SK-N-SH (cell line): ENCODE data around the gene TNNC1. TPM values are rescaled to one million over a fixed set of nuclear protein-coding genes. Genes with fewer than 3 reads are reported as not detected.

ENCODE experiments used
- CTCF ChIA-PET: fragments of 300-600, 350-600 bp; formaldehyde crosslinking; extraction: SDS; loops from one replicate; lab custom pipeline; 2021; lab: Yijun Ruan, JAX
- POLR2A ChIA-PET: fragments of 350-600 bp; sonication (Branson Sonifier 250); formaldehyde crosslinking; extraction: SDS; loops from one replicate; lab custom pipeline; 2020; ENCODE audit warnings: antibody characterized with exemption, inconsistent platforms; lab: Yijun Ruan, JAX
- DNase-seq: peaks from one replicate; pipeline ENCODE4 v3.0.0; 2012
- H2AFZ ChIP-seq: fragments of 200-600 bp; sonication (generic); 2 replicates; pipeline ENCODE4 v1.8.1; 2016; ENCODE audit warnings: antibody characterized with exemption, mild to moderate bottlenecking, low read depth
- H3F3A ChIP-seq: fragments of 200-600 bp; sonication (generic); replicated peaks from 2 replicates; pipeline ENCODE3; 2016; ENCODE audit warnings: antibody characterized with exemption, mild to moderate bottlenecking; ENCODE audit not compliant: insufficient read depth
- H3K27ac ChIP-seq, 2 experiments: fragments of 200-500 bp in 1 of 2; fragments of 200-600 bp in 1 of 2; sonication (Bioruptor generic) in 1 of 2; sonication (generic), shearing (Covaris generic) in 1 of 2; 2 replicates each; pipeline versions ENCODE4 v1.5.1 to v1.6.1; 2014 to 2016; ENCODE audit warnings: low read depth in 2 of 2, inconsistent platforms in 1 of 2, low read length in 1 of 2, mild to moderate bottlenecking in 1 of 2, mixed read lengths in 1 of 2
- H3K27me3 ChIP-seq: fragments of 200-600 bp; sonication (generic), shearing (Covaris generic); 2 replicates; pipeline ENCODE4 v1.6.1; 2016; ENCODE audit warnings: mixed run types; ENCODE audit not compliant: insufficient read depth
- H3K36me3 ChIP-seq, 2 experiments: fragments of 200-500 bp in 1 of 2; fragments of 200-600 bp in 1 of 2; sonication (Bioruptor generic) in 1 of 2; sonication (generic) in 1 of 2; replicated peaks in 1 of 2; 2 replicates each; pipeline versions ENCODE3 to v1.5.1; 2014 to 2016; ENCODE audit warnings: low read length in 1 of 2, mild to moderate bottlenecking in 1 of 2; ENCODE audit not compliant: insufficient read depth in 2 of 2, control insufficient read depth in 1 of 2
- H3K4me1 ChIP-seq, 2 experiments: fragments of 200-500 bp in 1 of 2; fragments of 200-600 bp in 1 of 2; sonication (Bioruptor generic) in 1 of 2; sonication (generic), shearing (Covaris generic) in 1 of 2; 2 replicates each; pipeline versions ENCODE4 v1.5.1 to v1.6.1; 2014 to 2016; ENCODE audit warnings: low read depth in 1 of 2, low read length in 1 of 2, mixed run types in 1 of 2; ENCODE audit not compliant: insufficient read depth in 2 of 2, control insufficient read depth in 1 of 2
- H3K4me2 ChIP-seq: fragments of 200-600 bp; sonication (generic), shearing (Covaris generic); 2 replicates; pipeline ENCODE4 v1.6.1; 2017; ENCODE audit warnings: mixed run types
- H3K4me3 ChIP-seq, 2 experiments: fragments of 200-500 bp in 1 of 2; fragments of 200-600 bp in 1 of 2; sonication (Bioruptor generic) in 1 of 2; sonication (generic), shearing (Covaris generic) in 1 of 2; 2 replicates each; pipeline versions ENCODE4 v1.5.1 to v1.8.1; 2014 to 2016; ENCODE audit warnings: low read depth in 2 of 2, inconsistent platforms in 1 of 2, low read length in 1 of 2, mild to moderate bottlenecking in 1 of 2, mixed read lengths in 1 of 2, moderate library complexity in 1 of 2
- H3K79me2 ChIP-seq: fragments of 200-600 bp; sonication (generic); 2 replicates; pipeline ENCODE4 v1.8.1; 2017; ENCODE audit warnings: mild to moderate bottlenecking; ENCODE audit not compliant: insufficient read depth
- H3K9ac ChIP-seq: fragments of 200-600 bp; sonication (generic); 2 replicates; pipeline ENCODE4 v1.6.1; 2017; ENCODE audit warnings: mixed run types
- H3K9me2 ChIP-seq: fragments of 200-600 bp; sonication (generic); 2 replicates; pipeline ENCODE4 v1.6.1; 2017; ENCODE audit warnings: mixed run types
- H3K9me3 ChIP-seq: fragments of 200-600 bp; sonication (generic); 2 replicates; pipeline ENCODE4 v1.6.1; 2017; ENCODE audit warnings: mixed run types, mild to moderate bottlenecking, moderate library complexity
- H4K20me1 ChIP-seq: fragments of 200-600 bp; sonication (generic); 2 replicates; pipeline ENCODE4 v1.6.1; 2017; ENCODE audit warnings: mild to moderate bottlenecking, mixed run types; ENCODE audit not compliant: insufficient read depth
- ELF1 ChIP-seq: IDR thresholded peaks from 2 replicates; pipeline ENCODE4 v1.4.0; 2012
- EP300 ChIP-seq, 2 experiments: IDR thresholded peaks; 2 replicates each; pipeline versions ENCODE4 v1.4.0 to v1.6.1; 2012; ENCODE audit warnings: borderline replicate concordance in 1 of 2, low read depth in 1 of 2, low read length in 1 of 2
- EZH2phosphoT487 ChIP-seq: fragments of 200-600 bp; sonication (generic); IDR thresholded peaks from 2 replicates; pipeline ENCODE4 v1.6.1; 2017; ENCODE audit warnings: low read depth, mixed run types, mild to moderate bottlenecking, antibody characterized with exemption, moderate library complexity, borderline replicate concordance
- FOXJ3 ChIP-seq: sonication (generic); formaldehyde crosslinking; IDR thresholded peaks from 2 replicates; pipeline ENCODE4 v1.5.1; 2020; ENCODE audit warnings: mild to moderate bottlenecking, missing genetic modification reagents
- GATA2 ChIP-seq: sonication (generic); formaldehyde crosslinking; IDR thresholded peaks from 2 replicates; pipeline ENCODE4 v1.5.0; 2020; ENCODE audit warnings: mild to moderate bottlenecking, missing genetic modification reagents
- NFIC ChIP-seq: IDR thresholded peaks from 2 replicates; pipeline ENCODE4 v1.4.0; 2012; ENCODE audit warnings: borderline replicate concordance
- NRF1 ChIP-seq: IDR thresholded peaks from 2 replicates; pipeline ENCODE4 v1.6.1; 2012; ENCODE audit warnings: low read depth, mild to moderate bottlenecking, low read length
- POLR2AphosphoS5 ChIP-seq: IDR thresholded peaks from 2 replicates; pipeline ENCODE4 v1.6.1; 2012; ENCODE audit warnings: low read depth, low read length
- RAD21 ChIP-seq: IDR thresholded peaks from 2 replicates; pipeline ENCODE4 v1.6.1; 2012; ENCODE audit warnings: mild to moderate bottlenecking, low read length
- RCOR1 ChIP-seq: fragments of 150-350 bp; IDR thresholded peaks from 2 replicates; pipeline ENCODE4 v1.6.1; 2017; ENCODE audit warnings: antibody characterized with exemption, low read length
- RFX5 ChIP-seq: IDR thresholded peaks from 2 replicates; pipeline ENCODE4 v1.6.1; 2012; ENCODE audit warnings: mild to moderate bottlenecking, improper control_type of control experiment, low read length
- RXRA ChIP-seq: IDR thresholded peaks from 2 replicates; pipeline ENCODE4 v1.4.0; 2012; ENCODE audit warnings: low read depth, mild to moderate bottlenecking, borderline replicate concordance
- SMC3 ChIP-seq: IDR thresholded peaks from 2 replicates; pipeline ENCODE4 v1.6.1; 2012; ENCODE audit warnings: low read depth, low read length, improper control_type of control experiment
- TCF12 ChIP-seq: IDR thresholded peaks from 2 replicates; pipeline ENCODE4 v1.4.0; 2012
- TEAD4 ChIP-seq: IDR thresholded peaks from 2 replicates; pipeline ENCODE4 v1.4.0; 2012; ENCODE audit warnings: mild to moderate bottlenecking, borderline replicate concordance; ENCODE audit not compliant: insufficient read depth
- YY1 ChIP-seq: IDR thresholded peaks from 2 replicates; pipeline ENCODE4 v1.4.0; 2012; ENCODE audit warnings: low read depth, mild to moderate bottlenecking
- WGBS: methylation state at CpG from one replicate; pipeline ENCODE4 v1.1.6; 2017; ENCODE audit warnings: low lambda C conversion rate; 5-methylcytosine and 5-hydroxymethylcytosine counted together
- polyA plus RNA-seq, 3 experiments: library from polyadenylated mRNA; depleted of rRNA; stranded (reverse); fragments of >200 nt; gene quantifications; 2 replicates each; pipeline ENCODE4 v1.2.3, GENCODE V29; 2012
- TF ChIP-seq, protein P1 (sequence below): IDR thresholded peaks from 2 replicates; pipeline ENCODE4 v1.4.0; 2012; ENCODE audit warnings: low read depth, borderline replicate concordance
- TF ChIP-seq, protein P2 (sequence below): IDR thresholded peaks from 2 replicates; pipeline ENCODE4; 2012

The TNNC1 gene
- polyA plus RNA-seq, 1 of the 3 experiments (the other 2 are of a cell fraction): 2.6 TPM

DNA sequence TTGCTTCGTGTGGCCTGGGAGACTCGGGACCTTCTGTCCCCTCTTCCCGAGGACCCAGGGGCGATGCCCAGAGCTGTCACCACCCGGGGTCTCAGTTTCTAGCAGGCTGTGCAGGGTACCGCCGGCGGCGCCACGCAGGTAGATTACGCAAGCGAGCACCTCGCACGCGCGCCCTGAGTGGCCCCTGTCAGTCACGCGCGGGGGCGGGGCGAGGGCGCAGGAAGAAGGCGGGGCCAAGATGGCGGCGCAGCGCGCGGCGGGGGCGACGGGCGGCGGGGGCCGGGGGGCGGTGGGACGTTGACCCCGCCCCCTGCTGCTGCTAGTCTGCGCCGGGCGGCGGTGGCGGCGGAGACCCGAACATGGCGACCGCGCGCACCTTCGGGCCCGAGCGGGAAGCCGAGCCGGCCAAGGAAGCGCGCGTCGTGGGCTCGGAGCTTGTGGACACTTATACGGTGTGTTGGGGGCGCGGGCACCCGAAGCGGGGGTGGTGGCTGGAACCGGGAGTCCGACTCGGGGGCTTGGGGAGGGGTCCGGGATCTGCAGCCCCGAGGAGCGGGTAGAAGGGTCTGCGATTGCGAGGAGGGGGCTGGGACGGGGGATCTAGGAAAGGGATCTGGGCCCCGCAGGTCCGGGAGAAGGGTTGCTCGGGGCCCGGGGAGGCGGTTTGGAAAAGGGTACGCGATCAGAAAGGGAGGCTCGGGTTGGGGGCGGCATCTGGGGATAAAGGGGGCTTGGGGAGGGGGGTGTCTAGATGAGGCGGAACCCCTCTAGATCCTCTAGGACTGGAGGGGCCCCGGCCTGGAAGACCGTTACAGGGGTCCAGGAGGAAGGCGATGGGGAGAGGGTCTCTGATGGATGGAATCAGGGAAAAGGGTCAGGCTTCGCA is 1.7 kb upstream of the TNNC1 start, which contains the start of gene NISCH (continued):
- TF ChIP-seq GATA2 (CRISPR knock-in tag): no peak
- TF ChIP-seq RFX5: no peak
- TF ChIP-seq, all 33 proteins: peak for 9

DNA sequence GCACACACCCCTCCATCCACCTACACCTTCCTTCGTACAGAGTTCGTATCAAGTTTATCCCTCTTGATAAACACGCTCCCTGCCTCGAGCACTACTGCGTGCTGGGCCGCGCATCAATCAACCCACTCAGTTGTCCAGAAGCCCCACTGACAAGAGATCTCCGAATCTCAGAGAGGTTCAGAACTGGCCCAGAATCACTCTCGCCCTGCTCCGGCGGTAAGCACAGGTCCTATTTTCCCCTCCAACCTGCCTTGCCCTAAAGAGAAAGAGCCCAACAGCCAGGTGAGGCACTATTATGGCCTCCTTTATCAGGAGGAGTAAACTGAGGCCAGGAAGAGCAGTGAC is 1.1 kb upstream of the TNNC1 start:
- Histone ChIP-seq H3K27me3 (no peaks in the 10 kb centered on the region), H3F3A (peaks cover 4% of the 10 kb centered on the region), H4K20me1 (peaks cover 6% of the 10 kb centered on the region), H3K4me2 (peak overlapping the region; percentile 99), H3K36me3 (peaks cover 23 to 24% of the 10 kb centered on the region in 2 experiments), H2AFZ (peak overlapping the region; percentile 82), H3K27ac (peak overlapping the region; percentile 10 to 29; a peak in 2 of 4 replicates), H3K9me2 (no peaks in the 10 kb centered on the region), H3K9me3 (no peaks in the 10 kb centered on the region), H3K4me3 (peak overlapping the region; percentile 89), H3K79me2 (peaks cover 46% of the 10 kb centered on the region), H3K9ac (peak overlapping the region; percentile 15; the same call in 1 of the 2 replicates), H3K4me1 (peaks cover 8 to 29% of the 10 kb centered on the region in 2 experiments)
- ChIA-PET CTCF (interaction anchor here (0.6 to 16.5 kb wide), 4 partner anchors 18 to 99 kb away, joined by 3 to 578 read pairs (median 4); no protein-coding TSS in a partner anchor), POLR2A (no interaction called here)
- DNase-seq: no peak
- TF ChIP-seq NFIC (no peak), EZH2phosphoT487 (no peak), ELF1 (no peak), RCOR1 (no peak), YY1 (no peak), RXRA (no peak), SMC3 (no peak), NRF1 (no peak), TEAD4 (no peak), EP300 (IDR thresholded peaks at IDR 0.05; ENCODE audit: borderline replicate concordance in 1 of 2, low read depth in 1 of 2, low read length in 1 of 2) (no peak), TCF12 (no peak), RAD21 (no peak), FOXJ3 (no peak), POLR2AphosphoS5 (no peak)
- TF ChIP-seq, protein P1, sequence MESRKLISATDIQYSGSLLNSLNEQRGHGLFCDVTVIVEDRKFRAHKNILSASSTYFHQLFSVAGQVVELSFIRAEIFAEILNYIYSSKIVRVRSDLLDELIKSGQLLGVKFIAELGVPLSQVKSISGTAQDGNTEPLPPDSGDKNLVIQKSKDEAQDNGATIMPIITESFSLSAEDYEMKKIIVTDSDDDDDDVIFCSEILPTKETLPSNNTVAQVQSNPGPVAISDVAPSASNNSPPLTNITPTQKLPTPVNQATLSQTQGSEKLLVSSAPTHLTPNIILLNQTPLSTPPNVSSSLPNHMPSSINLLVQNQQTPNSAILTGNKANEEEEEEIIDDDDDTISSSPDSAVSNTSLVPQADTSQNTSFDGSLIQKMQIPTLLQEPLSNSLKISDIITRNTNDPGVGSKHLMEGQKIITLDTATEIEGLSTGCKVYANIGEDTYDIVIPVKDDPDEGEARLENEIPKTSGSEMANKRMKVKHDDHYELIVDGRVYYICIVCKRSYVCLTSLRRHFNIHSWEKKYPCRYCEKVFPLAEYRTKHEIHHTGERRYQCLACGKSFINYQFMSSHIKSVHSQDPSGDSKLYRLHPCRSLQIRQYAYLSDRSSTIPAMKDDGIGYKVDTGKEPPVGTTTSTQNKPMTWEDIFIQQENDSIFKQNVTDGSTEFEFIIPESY: no peak
- TF ChIP-seq, protein P2, sequence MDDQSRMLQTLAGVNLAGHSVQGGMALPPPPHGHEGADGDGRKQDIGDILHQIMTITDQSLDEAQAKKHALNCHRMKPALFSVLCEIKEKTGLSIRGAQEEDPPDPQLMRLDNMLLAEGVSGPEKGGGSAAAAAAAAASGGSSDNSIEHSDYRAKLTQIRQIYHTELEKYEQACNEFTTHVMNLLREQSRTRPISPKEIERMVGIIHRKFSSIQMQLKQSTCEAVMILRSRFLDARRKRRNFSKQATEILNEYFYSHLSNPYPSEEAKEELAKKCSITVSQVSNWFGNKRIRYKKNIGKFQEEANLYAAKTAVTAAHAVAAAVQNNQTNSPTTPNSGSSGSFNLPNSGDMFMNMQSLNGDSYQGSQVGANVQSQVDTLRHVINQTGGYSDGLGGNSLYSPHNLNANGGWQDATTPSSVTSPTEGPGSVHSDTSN: no peak
- 61% methylated on average over 11 of the region's 11 CpGs for WGBS
